Tibial nerve (tissue), 4 donors: ENCODE measurements around the gene SHC4.

Experiments used
- CTCF ChIP-seq, 5 experiments: fragments of 200-600 bp in 3 of 5; fragments of 450-650 bp in 2 of 5; sonication (generic) in 3 of 5; IDR thresholded peaks; one replicate each; pipeline ENCODE4 v1.5.1; 2016 to 2019; ENCODE audit warnings: antibody characterized with exemption in 5 of 5, mild to moderate bottlenecking in 3 of 5, moderate library complexity in 2 of 5
- EP300 ChIP-seq, 2 donors: sonication (generic); formaldehyde crosslinking; IDR thresholded peaks; one replicate each; pipeline ENCODE4 v1.6.1; 2017; ENCODE audit warnings: antibody characterized with exemption in 2 of 2, mild to moderate bottlenecking in 1 of 2

- TF ChIP-seq CTCF (IDR thresholded peaks at IDR 0.05): no peak
- TF ChIP-seq EP300 (IDR thresholded peaks at IDR 0.05): no peak
Observed at GRCh38 chr15:48828906-48829305, 134.8 kb downstream of the SHC4 start.
